Prostate gland (tissue), 2 donors: ENCODE results near the gene ZNF526. TPM values are rescaled to one million over a fixed set of nuclear protein-coding genes. Genes with fewer than 3 reads are reported as not detected.
A peak's percentile ranks its signal among the peaks of the same experiment; 100 is the strongest.

Source experiments
- DNase-seq: peaks from one replicate; pipeline ENCODE4 v3.0.0-alpha.2; 2019; ENCODE audit warnings: low spot score
- H3K27ac ChIP-seq, 2 donors: fragments of 200-600 bp; sonication (generic); 2 replicates each; pipeline ENCODE4 v1.5.1; 2017 to 2019
- H3K27me3 ChIP-seq: fragments of 200-600 bp; sonication (generic); replicated peaks from 2 replicates; pipeline ENCODE4 v1.5.1; 2019; ENCODE audit not compliant: insufficient read depth
- H3K36me3 ChIP-seq, 2 donors: fragments of 200-600 bp; sonication (generic); 1 replicate in 1 of 2; 2 replicates in 1 of 2; pipeline versions ENCODE4 v1.5.1 to v1.8.1; 2017 to 2019
- H3K4me1 ChIP-seq: fragments of 200-600 bp; sonication (generic); replicated peaks from 2 replicates; pipeline ENCODE4 v1.5.1; 2019
- H3K4me3 ChIP-seq, 2 donors: fragments of 200-600 bp; sonication (generic); 2 replicates each; pipeline ENCODE4 v1.5.1; 2017 to 2019
- H3K9me3 ChIP-seq: fragments of 200-600 bp; sonication (generic); 2 replicates; pipeline ENCODE4 v1.5.1; 2017
- POLR2A ChIP-seq: fragments of 450-650 bp; IDR thresholded peaks from one replicate; pipeline ENCODE4 v1.6.1; 2016; ENCODE audit warnings: antibody characterized with exemption, mild to moderate bottlenecking
- POLR2AphosphoS5 ChIP-seq: sonication (generic); formaldehyde crosslinking; IDR thresholded peaks from one replicate; pipeline ENCODE4 v1.6.1; 2017; ENCODE audit warnings: antibody characterized with exemption
- WGBS: methylation state at CpG from one replicate; pipeline ENCODE4 v1.1.5; 2018; 5-methylcytosine and 5-hydroxymethylcytosine counted together
- intact Hi-C: fragments of 100-400 bp; cut with DNase I; formaldehyde crosslinking; loops from one replicate; pipeline ENCODE4 v1.14.2; 2022
- total RNA-seq, 2 donors: library from RNA; depleted of rRNA; stranded (reverse); fragments of >200 nt; gene quantifications; one replicate each; pipeline ENCODE4 v1.1.0, GENCODE V29; 2016
- TF ChIP-seq, protein P1 (sequence below), 4 experiments: fragments of 200-600 bp in 2 of 4; fragments of 450-650 bp in 2 of 4; sonication (generic) in 2 of 4; IDR thresholded peaks; 1 replicate in 3 of 4; 2 replicates in 1 of 4; pipeline ENCODE4 v1.5.1; 2016 to 2019; ENCODE audit warnings: antibody characterized with exemption in 4 of 4, mild to moderate bottlenecking in 2 of 4, moderate library complexity in 2 of 4

The ZNF526 gene
- total RNA-seq, 2 donors from 2014 or later: 8.2 to 14.1 TPM

DNA sequence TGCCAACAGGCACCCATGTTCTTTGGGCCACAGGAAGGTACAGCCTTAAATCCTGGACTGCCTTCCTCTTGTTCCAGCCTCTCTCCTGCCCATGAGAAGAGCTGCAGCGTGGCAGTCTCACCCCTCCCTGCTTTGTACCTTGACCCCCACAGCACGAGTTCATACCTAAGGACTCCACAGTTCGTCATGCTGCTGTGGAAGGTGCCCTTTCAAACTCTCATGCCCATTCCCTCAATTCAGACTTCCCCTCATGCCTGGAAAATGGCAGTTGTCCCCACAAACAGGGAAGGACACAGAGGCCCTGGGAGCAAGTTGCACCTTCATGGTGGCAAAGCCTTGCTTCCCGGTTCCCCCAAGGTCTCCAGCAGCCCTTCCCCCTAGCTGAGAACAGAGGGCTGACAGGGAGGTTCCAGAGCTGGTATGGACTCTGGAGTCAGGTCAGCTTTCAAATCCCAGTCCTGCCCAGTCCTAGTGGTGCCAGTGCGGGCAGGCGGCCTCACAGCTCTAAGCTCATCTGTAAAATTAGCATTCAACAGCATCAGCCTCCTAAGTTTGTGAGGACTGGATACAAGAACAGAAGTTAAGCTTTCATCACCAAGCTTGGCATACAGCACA, 13.7 kb downstream of the ZNF526 start:
- peaks cover 0 to 9% of the 10 kb centered on the region in 2 donors for H3K36me3 ChIP-seq
- H3K27me3 ChIP-seq: no peaks in the 10 kb centered on the region
- no peak for TF ChIP-seq POLR2A
- no peak for TF ChIP-seq POLR2AphosphoS5
- TF ChIP-seq, protein P1, sequence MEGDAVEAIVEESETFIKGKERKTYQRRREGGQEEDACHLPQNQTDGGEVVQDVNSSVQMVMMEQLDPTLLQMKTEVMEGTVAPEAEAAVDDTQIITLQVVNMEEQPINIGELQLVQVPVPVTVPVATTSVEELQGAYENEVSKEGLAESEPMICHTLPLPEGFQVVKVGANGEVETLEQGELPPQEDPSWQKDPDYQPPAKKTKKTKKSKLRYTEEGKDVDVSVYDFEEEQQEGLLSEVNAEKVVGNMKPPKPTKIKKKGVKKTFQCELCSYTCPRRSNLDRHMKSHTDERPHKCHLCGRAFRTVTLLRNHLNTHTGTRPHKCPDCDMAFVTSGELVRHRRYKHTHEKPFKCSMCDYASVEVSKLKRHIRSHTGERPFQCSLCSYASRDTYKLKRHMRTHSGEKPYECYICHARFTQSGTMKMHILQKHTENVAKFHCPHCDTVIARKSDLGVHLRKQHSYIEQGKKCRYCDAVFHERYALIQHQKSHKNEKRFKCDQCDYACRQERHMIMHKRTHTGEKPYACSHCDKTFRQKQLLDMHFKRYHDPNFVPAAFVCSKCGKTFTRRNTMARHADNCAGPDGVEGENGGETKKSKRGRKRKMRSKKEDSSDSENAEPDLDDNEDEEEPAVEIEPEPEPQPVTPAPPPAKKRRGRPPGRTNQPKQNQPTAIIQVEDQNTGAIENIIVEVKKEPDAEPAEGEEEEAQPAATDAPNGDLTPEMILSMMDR (IDR thresholded peaks at IDR 0.05): no peak
- no peaks in the 10 kb centered on the region for H3K4me1 ChIP-seq
- H3K27ac ChIP-seq: no peak overlapping the region
- H3K9me3 ChIP-seq: no peaks in the 10 kb centered on the region
- H3K4me3 ChIP-seq: no peak overlapping the region
- WGBS: 91% methylated on average over 6 of the region's 6 CpGs
- intact Hi-C loops: no loop called here
- no peak for DNase-seq

DNA sequence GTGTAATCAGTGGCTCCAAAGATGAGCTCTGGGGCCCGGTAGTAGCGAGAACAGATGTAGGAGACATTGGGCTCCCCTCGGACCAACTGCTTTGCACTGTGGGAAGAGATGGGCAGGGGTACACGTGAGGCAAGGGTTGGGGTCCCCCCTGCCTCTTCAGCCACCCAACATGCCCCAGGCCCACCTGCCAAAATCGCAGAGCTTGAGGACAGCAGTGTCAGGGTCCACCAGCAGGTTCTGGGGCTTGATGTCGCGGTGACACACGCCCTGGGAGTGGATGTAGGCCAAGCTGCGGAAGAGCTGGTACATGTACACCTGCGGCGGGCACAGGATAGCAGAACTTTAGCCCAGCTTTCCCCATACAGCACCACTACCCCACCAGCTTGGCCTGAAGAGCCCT, 14.3 kb downstream of the ZNF526 start:
- WGBS: 92% methylated on average over 11 of the region's 11 CpGs
- intact Hi-C loops: no loop called here
- no peak overlapping the region for H3K4me3 ChIP-seq
- H3K9me3 ChIP-seq: no peaks in the 10 kb centered on the region
- H3K4me1 ChIP-seq: no peaks in the 10 kb centered on the region
- no peak overlapping the region for H3K27ac ChIP-seq
- no peaks in the 10 kb centered on the region for H3K27me3 ChIP-seq
- no peak for TF ChIP-seq POLR2A
- TF ChIP-seq, protein P1 (IDR thresholded peaks at IDR 0.05): no peak
- TF ChIP-seq POLR2AphosphoS5: no peak
- DNase-seq: no peak
- H3K36me3 ChIP-seq: peaks cover 0 to 9% of the 10 kb centered on the region in 2 donors

DNA sequence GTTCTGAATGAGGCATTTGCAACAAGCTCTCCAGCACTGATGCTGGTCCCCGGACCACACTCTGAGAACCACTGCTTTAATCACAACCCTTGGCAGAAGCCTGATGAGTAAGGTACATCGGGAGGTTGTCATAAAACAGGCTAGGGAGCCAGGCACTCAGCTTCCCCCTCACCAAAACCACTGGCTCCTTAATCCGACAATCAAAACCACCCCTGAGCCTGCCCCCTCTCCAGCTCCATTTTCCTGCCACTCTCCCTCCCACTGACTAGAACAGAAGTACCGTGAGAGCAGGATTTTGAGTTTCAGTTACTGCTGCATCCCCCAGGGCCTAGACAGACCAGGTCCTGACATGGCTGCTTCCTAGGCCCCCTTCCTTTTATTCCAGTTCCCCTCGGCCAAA, 15.1 kb downstream of the ZNF526 start:
- TF ChIP-seq POLR2A (no peak), POLR2AphosphoS5 (no peak)
- TF ChIP-seq, protein P1 (IDR thresholded peaks at IDR 0.05): no peak
- 78% methylated on average over 5 of the region's 5 CpGs for WGBS
- no peak overlapping the region for H3K4me3 ChIP-seq
- no peaks in the 10 kb centered on the region for H3K27me3 ChIP-seq
- no peak for DNase-seq
- H3K36me3 ChIP-seq: peaks cover 0 to 9% of the 10 kb centered on the region in 2 donors
- no peaks in the 10 kb centered on the region for H3K4me1 ChIP-seq
- H3K9me3 ChIP-seq: no peaks in the 10 kb centered on the region
- no peak overlapping the region for H3K27ac ChIP-seq
- intact Hi-C loops: no loop called here

DNA sequence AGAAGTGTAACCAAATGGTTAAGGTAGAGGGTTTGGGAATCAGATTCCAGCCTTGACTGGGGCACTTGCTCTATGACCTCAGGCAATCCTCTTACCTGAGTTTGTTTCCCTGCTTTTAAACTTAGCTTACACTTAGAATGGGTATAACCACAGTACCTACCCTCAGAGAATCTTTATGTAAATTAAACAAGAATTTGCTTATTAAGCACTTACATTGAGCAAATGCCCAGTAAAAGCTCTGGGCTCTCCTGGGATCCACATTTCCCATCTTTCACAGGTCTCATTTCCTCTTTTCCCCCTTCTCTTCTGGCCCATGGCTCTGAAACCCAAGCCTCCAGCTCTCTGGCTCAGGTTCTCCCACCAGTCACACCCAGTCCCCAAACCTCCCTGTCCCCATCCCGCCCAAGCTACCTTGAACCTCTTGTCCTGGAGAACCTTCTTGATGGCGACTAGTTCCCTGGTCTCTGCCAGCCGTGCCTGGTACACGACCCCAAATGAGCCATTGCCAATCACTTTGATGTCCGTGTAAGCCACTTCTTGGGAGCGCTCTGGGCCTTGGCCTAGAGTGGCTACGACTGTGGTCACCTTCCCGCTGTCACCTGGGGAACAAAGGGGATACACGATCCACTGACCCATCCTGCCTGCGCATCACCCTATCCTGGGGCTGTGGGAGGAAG, 19.6 kb downstream of the ZNF526 start:
- TF ChIP-seq, protein P1 (IDR thresholded peaks at IDR 0.05): no peak
- TF ChIP-seq POLR2AphosphoS5 (no peak), POLR2A (no peak)
- intact Hi-C loops: no loop called here
- no peak overlapping the region for H3K27ac ChIP-seq
- 92% methylated on average over 10 of the region's 10 CpGs for WGBS
- H3K36me3 ChIP-seq: peaks cover 0 to 4% of the 10 kb centered on the region in 2 donors
- H3K9me3 ChIP-seq: no peaks in the 10 kb centered on the region
- H3K27me3 ChIP-seq: no peaks in the 10 kb centered on the region
- H3K4me3 ChIP-seq: no peak overlapping the region
- no peak for DNase-seq
- H3K4me1 ChIP-seq: peaks cover 11% of the 10 kb centered on the region

GRCh38 chr19:42241279-42241678, 21.2 kb downstream of the ZNF526 start:
- Histone ChIP-seq H3K27me3 (no peaks in the 10 kb centered on the region), H3K27ac (no peak overlapping the region), H3K4me3 (peak overlapping the region; percentile 92 to 96), H3K4me1 (peaks cover 11% of the 10 kb centered on the region), H3K36me3 (peaks cover 0 to under 1% of the 10 kb centered on the region in 2 donors), H3K9me3 (no peaks in the 10 kb centered on the region)
- WGBS: 100% methylated on average over 3 of the region's 3 CpGs
- intact Hi-C loops: no loop called here
- TF ChIP-seq, protein P1 (IDR thresholded peaks at IDR 0.05): no peak
- no peak for TF ChIP-seq POLR2AphosphoS5
- no peak for TF ChIP-seq POLR2A
- no peak for DNase-seq
